NCI-H146 (cell line): Measurements from ENCODE around the gene SLC22A7.

Experiments used
- DNase-seq: peaks from one replicate; lab custom pipeline; 2025; lab: John Stamatoyannopoulos, UW

Gene SLC22A7

GRCh38 chr6:43267619-43268354 is 30.3 kb upstream of the SLC22A7 start:
- DNase-seq = peak; percentile 79

- DNase-seq = no peak
Observed at GRCh38 chr6:43268355-43268700, 29.7 kb upstream of the SLC22A7 start.

- DNase-seq = no peak
Observed at GRCh38 chr6:43268782-43269272, 29.2 kb upstream of the SLC22A7 start.

GRCh38 chr6:43269273-43270007 is 28.6 kb upstream of the SLC22A7 start:
- no peak for DNase-seq

GRCh38 chr6:43271103-43271815 is 26.8 kb upstream of the SLC22A7 start:
- DNase-seq = no peak

GRCh38 chr6:43271944-43272343 is 26.1 kb upstream of the SLC22A7 start:
- DNase-seq = no peak

- no peak for DNase-seq
Observed at GRCh38 chr6:43273707-43274106, 24.4 kb upstream of the SLC22A7 start.

GRCh38 chr6:43274127-43274915 is 23.7 kb upstream of the SLC22A7 start:
- no peak for DNase-seq

GRCh38 chr6:43274916-43275597 is 23.0 kb upstream of the SLC22A7 start:
- DNase-seq = peak; percentile 55

- no peak for DNase-seq
Observed at GRCh38 chr6:43275801-43276576, 22.1 kb upstream of the SLC22A7 start.

- DNase-seq = no peak
Observed at GRCh38 chr6:43276577-43277305, 21.3 kb upstream of the SLC22A7 start.

GRCh38 chr6:43277306-43277642 is 20.8 kb upstream of the SLC22A7 start:
- DNase-seq = no peak

- no peak for DNase-seq
Observed at GRCh38 chr6:43277643-43278523, 20.2 kb upstream of the SLC22A7 start.

- no peak for DNase-seq
Observed at GRCh38 chr6:43278524-43279078, 19.5 kb upstream of the SLC22A7 start.

GRCh38 chr6:43280234-43280633 is 17.8 kb upstream of the SLC22A7 start:
- DNase-seq = no peak

- no peak for DNase-seq
Observed at GRCh38 chr6:43282060-43282459, 16.0 kb upstream of the SLC22A7 start.

GRCh38 chr6:43282636-43283513 is 15.2 kb upstream of the SLC22A7 start:
- DNase-seq = no peak

GRCh38 chr6:43283514-43283901 is 14.6 kb upstream of the SLC22A7 start:
- no peak for DNase-seq
